GM19395 (cell line): ENCODE results near the gene SLC9A7.
"Not testable (repeated sequence)": the region's sequence is repeated elsewhere in the genome, so short reads cannot be mapped to it uniquely, and the experiment has no call there.

Experiments
- ATAC-seq: cut with Tn5 transposase; IDR thresholded peaks from one replicate; pipeline ENCODE4 v1.9.1; 2021; ENCODE audit warnings: mild to moderate bottlenecking, moderate library complexity; ENCODE audit not compliant: unreplicated experiment

SLC9A7 gene

DNA sequence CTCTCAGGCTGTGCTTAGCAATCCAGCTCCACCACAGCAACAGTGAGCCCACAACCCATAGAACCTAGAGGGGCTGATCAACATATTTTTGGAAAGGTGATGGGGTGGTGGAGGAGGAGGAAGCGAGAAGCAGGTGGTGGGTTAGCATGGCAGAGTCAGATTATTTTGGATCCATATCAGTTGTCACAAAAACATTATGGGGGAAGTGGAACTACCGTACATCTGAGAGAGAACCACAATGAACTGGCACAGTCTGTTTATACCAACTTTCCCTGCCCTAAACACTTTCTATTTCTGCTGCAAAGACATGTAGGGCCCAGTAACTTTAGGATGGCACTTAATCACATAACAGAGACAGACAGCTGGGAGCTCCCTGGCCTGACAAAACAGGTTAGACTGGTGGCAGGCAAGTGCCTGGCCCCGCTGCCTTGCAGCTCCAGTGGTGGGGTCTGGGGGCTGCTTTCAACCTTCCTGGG is 4.3 kb downstream of the SLC9A7 start:
- ATAC-seq: no peak

- ATAC-seq: no peak
Measured at GRCh38 chrX:46754036-46754435, 4.9 kb downstream of the SLC9A7 start.

DNA sequence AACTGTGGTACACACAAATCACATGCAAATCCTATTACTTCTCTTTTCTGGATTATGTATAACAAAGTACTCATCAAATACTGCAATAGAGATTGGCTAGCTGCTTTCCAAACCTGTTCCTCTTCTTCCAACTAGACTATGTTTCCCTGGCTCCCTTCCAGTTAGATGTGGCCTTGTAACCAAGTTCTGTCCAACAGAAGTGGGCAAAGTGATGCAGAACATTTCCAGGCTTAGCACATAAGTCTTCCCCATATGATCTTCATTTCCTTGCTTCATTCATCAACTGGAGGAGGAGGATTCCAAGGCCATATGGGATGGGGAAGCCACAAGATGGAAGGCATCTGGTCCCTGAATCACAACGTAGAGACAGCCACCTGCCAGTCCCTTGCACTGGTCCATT is 8.0 kb downstream of the SLC9A7 start:
- ATAC-seq: no peak

DNA sequence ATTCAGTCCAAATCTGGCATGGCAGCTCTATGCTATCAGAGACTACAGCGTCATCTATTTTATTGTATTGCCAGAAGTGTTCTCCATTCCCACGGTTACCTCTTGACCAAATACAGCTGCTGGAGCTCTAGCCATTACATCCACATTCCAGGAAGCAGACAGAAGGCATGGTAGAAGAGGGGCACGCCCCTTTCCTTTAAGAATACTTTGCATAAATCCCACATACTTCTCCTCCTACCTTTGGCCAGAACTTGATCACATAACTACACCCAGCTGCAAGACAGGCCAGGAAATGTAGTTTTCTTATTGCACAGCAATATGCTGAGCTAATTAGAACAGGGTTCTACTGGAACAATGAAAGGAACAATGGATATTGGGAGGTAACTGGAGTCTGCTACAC is 14.9 kb downstream of the SLC9A7 start:
- ATAC-seq: no peak

GRCh38 chrX:46743046-46743445 is 15.9 kb downstream of the SLC9A7 start:
- ATAC-seq: no peak

DNA sequence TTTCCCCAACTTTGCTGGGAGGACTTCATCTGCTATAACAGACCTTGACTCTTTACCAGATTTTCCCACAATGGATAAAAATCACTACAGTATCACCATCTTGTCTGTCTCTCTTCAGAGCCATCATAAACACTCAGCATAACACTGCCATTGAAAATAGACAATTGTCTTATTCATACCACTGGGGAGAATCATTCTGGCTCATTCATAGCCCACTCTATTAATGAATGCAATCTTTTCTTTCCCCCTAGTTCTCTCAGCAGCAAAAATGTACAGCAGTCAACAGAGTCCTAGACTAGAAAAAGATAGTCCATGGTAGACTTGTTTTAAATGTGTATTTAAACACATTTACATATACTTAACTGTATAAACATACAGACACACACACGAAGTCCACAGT is 19.2 kb downstream of the SLC9A7 start:
- no peak for ATAC-seq

DNA sequence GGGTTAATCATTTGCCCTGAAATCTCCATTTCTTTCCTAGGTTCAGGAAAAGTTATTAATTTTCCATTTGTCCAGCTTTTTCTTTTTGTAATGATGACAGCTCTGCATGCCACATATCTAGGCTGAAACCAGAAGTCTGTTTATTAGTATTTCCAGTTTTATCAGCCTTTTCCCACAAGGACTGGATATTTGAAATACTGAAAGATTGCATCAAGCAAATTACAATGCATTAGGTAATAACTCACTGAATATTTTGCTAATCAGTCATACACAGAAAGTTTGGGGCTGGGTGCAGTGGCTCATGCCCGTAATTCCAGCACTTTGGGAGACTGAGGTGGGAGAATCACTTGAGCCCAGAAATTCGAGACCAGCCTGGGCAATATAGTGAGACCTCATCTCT is 21.5 kb downstream of the SLC9A7 start:
- no peak for ATAC-seq

- no peak for ATAC-seq
Measured at GRCh38 chrX:46737041-46737440, 21.9 kb downstream of the SLC9A7 start.

DNA sequence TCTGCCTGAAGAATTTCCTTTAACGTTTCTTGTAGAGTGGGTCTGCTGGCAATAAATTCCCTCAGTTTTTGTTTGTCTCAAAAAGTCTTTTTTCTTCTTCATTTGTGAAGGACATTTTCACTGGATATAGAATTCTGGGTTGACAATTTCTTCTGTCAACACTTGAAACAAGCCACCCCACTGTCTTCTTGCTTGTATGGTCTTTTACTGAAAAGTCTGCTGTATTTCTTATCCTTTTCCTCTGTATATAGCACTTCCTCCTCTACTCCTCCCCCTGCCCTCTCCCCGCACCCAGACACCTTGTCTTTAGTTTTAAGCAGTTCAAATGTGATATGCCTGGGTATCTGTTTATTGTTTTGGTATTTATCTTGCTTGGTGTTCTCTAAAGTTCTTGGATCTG is 23.3 kb downstream of the SLC9A7 start:
- ATAC-seq: no peak

DNA sequence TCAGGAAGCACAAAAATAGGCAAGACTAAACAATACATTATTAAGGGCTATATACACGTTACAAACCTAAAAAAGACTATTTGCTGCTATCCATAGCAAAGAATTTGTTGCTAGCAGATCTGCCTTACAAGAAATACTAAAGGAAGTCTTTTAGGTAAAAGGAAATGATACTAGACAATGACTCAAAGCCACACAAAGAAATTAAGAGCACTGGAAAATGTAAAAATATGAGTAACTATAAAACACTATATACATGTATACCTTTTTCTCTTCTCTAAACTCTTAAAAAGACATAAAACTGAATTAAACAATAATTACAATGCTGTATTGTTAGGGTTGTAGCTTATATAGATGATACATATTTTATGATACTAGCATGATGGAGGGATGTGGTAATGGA is 25.7 kb downstream of the SLC9A7 start:
- ATAC-seq: no peak

- no peak for ATAC-seq
Measured at GRCh38 chrX:46730765-46731164, 28.2 kb downstream of the SLC9A7 start.

- no peak for ATAC-seq
Measured at GRCh38 chrX:46727441-46727840, 31.5 kb downstream of the SLC9A7 start.

GRCh38 chrX:46723569-46723927 is 35.4 kb downstream of the SLC9A7 start:
- ATAC-seq: not testable (repeated sequence)

- peak; percentile 53 for ATAC-seq
Measured at GRCh38 chrX:46722742-46723568, 36.0 kb downstream of the SLC9A7 start.

GRCh38 chrX:46716796-46717195 is 42.1 kb downstream of the SLC9A7 start:
- no peak for ATAC-seq

DNA sequence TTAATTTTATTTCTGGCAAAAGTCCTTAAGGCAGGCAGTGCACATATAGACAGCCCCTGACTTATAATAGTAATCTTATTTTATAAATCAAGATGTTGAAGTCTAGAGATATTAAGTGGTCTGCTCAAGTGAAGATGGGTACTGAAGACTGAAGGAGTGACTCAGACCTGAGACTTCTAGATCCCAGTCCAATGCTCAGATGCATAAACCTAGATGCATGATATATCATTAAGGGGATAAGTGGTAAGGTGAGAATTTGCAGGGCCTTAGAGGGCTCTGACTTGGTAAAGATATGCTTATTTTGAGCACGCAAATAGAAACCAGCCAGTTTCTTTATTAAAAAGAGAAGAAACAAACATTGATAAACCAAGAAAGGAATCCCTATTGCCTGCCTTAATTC is 42.9 kb downstream of the SLC9A7 start:
- ATAC-seq: no peak

DNA sequence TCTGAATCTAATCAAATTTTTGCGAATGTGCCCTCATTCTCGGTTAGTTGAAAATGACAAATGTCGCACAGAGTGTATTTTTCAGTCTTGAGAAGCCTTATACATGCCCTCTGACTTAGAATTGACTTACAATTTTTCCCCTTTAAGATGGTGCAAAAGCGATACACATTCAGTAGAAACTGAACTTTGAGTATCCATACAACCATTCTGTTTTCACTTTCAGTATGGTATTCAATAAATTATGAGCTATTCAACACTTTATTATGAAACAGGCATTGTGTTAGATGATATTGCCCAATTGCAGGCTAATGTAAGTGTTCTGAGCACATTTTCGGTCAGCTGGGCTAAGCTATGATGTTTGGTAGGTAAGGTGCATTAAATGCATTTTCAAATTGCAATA is 43.4 kb downstream of the SLC9A7 start:
- no peak for ATAC-seq

GRCh38 chrX:46713672-46714490 is 45.0 kb downstream of the SLC9A7 start:
- peak; percentile 63 for ATAC-seq

GRCh38 chrX:46712764-46713163 is 46.2 kb downstream of the SLC9A7 start:
- ATAC-seq: no peak

GRCh38 chrX:46710927-46711623 is 47.8 kb downstream of the SLC9A7 start:
- no peak for ATAC-seq

DNA sequence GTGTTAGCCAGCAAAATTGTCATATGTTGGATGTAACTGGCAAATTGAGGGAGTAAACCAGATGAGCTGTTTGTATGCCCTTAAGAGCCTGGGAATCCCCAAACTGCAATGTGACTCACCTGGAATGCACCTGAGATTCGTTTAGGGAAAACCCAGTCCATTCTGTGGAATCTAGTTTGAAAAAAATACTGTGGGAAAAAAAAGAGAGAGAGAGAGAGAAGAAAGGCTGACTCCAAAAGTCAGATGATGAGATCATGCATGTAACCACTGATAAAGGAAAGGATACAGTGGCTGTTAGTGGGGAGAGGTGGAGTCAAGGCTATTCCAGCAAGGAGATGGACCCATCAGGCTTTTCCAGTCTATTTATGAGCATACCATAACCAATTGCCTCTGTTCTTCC is 48.5 kb downstream of the SLC9A7 start:
- ATAC-seq: no peak
